ENCODE results near the gene ETS2. TPM values are rescaled to one million over a fixed set of nuclear protein-coding genes. Genes with fewer than 3 reads are reported as not detected.

Gene ETS2
- total RNA-seq, 2 donors from 2014 or later: 31.4 to 37.2 TPM

- Histone ChIP-seq H3K9me3 (peaks cover 0 to 6% of the 10 kb centered on the region in 2 donors), H3K27ac (no peak overlapping the region), H3K27me3 (no peaks in the 10 kb centered on the region), H3K36me3 (no peaks in the 10 kb centered on the region), H3K4me3 (no peak overlapping the region), H3K4me1 (no peaks in the 10 kb centered on the region)
- DNase-seq (ENCODE audit: low spot score): no peak
- no peak for TF ChIP-seq CTCF (IDR thresholded peaks at IDR 0.05)
Measured at GRCh38 chr21:38794978-38795377, 10.8 kb upstream of the ETS2 start.

GRCh38 chr21:38795475-38795874 is 10.3 kb upstream of the ETS2 start:
- TF ChIP-seq CTCF (IDR thresholded peaks at IDR 0.05): no peak
- no peak overlapping the region for H3K27ac ChIP-seq
- no peaks in the 10 kb centered on the region for H3K4me1 ChIP-seq
- DNase-seq (ENCODE audit: low spot score): no peak
- H3K27me3 ChIP-seq: no peaks in the 10 kb centered on the region
- H3K4me3 ChIP-seq: no peak overlapping the region
- no peaks in the 10 kb centered on the region for H3K36me3 ChIP-seq
- H3K9me3 ChIP-seq: peaks cover 0 to 6% of the 10 kb centered on the region in 2 donors

GRCh38 chr21:38796424-38796823 is 9.3 kb upstream of the ETS2 start:
- H3K27ac ChIP-seq: no peak overlapping the region
- peaks cover 0 to 4% of the 10 kb centered on the region in 2 donors for H3K9me3 ChIP-seq
- no peak for DNase-seq (ENCODE audit: low spot score)
- H3K27me3 ChIP-seq: no peaks in the 10 kb centered on the region
- H3K4me1 ChIP-seq: no peaks in the 10 kb centered on the region
- TF ChIP-seq CTCF (IDR thresholded peaks at IDR 0.05): no peak
- no peak overlapping the region for H3K4me3 ChIP-seq
- H3K36me3 ChIP-seq: no peaks in the 10 kb centered on the region

GRCh38 chr21:38797470-38797869 is 8.3 kb upstream of the ETS2 start:
- Histone ChIP-seq H3K9me3 (no peaks in the 10 kb centered on the region), H3K27me3 (no peaks in the 10 kb centered on the region), H3K4me3 (no peak overlapping the region), H3K4me1 (no peaks in the 10 kb centered on the region), H3K36me3 (no peaks in the 10 kb centered on the region), H3K27ac (no peak overlapping the region)
- DNase-seq (ENCODE audit: low spot score): no peak
- TF ChIP-seq CTCF (IDR thresholded peaks at IDR 0.05): no peak

- no peak for TF ChIP-seq CTCF (IDR thresholded peaks at IDR 0.05)
- no peaks in the 10 kb centered on the region for H3K27me3 ChIP-seq
Measured at GRCh38 chr21:38798081-38798480, 7.6 kb upstream of the ETS2 start.

GRCh38 chr21:38798481-38798882 is 7.2 kb upstream of the ETS2 start:
- H3K9me3 ChIP-seq: no peaks in the 10 kb centered on the region
- H3K4me3 ChIP-seq: no peak overlapping the region
- H3K27ac ChIP-seq: no peak overlapping the region
- DNase-seq (ENCODE audit: low spot score): no peak
- H3K36me3 ChIP-seq: no peaks in the 10 kb centered on the region
- no peak for TF ChIP-seq CTCF (IDR thresholded peaks at IDR 0.05)
- H3K27me3 ChIP-seq: no peaks in the 10 kb centered on the region
- no peaks in the 10 kb centered on the region for H3K4me1 ChIP-seq

More at GRCh38 chr21:38798081-38798480, 7.6 kb upstream of the ETS2 start:
- no peak overlapping the region for H3K4me3 ChIP-seq
- H3K27ac ChIP-seq: no peak overlapping the region
- H3K9me3 ChIP-seq: no peaks in the 10 kb centered on the region
- H3K36me3 ChIP-seq: no peaks in the 10 kb centered on the region
- no peak for DNase-seq (ENCODE audit: low spot score)
- H3K4me1 ChIP-seq: no peaks in the 10 kb centered on the region

Data from right atrium auricular region (tissue), 2 donors.